ENCODE data around the gene GPR160.

The GPR160 gene, protein sequence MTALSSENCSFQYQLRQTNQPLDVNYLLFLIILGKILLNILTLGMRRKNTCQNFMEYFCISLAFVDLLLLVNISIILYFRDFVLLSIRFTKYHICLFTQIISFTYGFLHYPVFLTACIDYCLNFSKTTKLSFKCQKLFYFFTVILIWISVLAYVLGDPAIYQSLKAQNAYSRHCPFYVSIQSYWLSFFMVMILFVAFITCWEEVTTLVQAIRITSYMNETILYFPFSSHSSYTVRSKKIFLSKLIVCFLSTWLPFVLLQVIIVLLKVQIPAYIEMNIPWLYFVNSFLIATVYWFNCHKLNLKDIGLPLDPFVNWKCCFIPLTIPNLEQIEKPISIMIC
- long read RNA-seq, transcript GPR160-201 (4 exons, 2,039 nt), result major isoform, 48 of 59 reads
- long read RNA-seq, partial matches to known transcripts, result 5 of 59 reads
- long read RNA-seq, other reads (novel, unspliced or antisense), result 4 of 59 reads

DNA sequence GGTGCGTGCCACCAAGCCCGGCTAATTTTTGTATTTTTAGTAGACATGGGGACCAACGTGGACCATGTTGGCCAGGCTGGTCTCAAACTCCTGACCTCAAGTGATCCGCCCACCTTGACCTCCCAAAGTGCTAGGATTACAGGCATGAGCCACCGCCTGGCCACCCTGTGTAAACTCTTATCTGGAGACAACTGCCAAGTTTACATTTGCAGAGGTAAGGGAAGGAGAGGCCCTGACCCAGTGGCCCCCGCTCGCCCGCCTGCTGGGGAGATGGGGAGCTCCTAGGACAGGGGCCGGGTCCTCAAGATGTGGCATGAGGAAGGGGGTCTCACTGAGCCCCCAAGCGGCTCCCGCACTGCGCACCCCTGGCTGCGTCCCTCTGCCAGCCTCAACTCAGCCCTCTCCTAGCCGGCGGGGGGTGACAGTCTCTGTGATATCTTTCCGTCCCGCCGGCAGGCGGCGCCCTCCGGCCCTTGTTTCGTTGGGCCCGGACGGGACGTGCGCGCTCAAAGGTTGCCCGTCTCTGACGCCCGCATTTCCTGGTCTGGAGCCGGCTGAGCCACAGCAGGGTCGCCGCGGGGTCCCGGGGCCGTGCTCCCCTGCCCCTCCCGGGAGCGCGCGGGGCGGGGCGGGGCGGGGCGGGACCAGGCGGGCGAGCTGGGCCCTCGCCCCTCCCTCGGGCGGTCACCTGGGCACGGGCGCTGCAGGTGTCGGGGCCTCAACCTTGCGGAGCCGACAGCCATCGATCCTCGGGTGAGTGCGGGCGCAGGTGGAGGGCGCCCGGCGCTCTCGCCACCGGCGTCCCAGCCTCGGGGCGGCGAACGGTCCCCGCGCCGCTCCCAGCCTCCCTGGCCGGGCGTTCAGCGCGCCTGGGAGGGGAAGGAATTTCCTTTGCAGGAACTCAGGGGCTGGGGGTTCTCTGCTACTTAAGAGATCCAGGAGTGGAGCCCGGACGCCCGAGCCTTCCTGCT, at the start of gene GPR160:
TSS of gene GPR160 (plus strand) at position 533 of the 971 bp plus-strand sequence. CDS start 45,978 bp downstream, outside the sequence.
- Histone ChIP-seq H3K27ac (replicated peaks) (peak within 1 kb of the TSS; percentile 87), H3K4me3 (replicated peaks; ENCODE audit: insufficient read depth, low read length) (peak within 1 kb of the TSS; percentile 87)
- DNase-seq (ENCODE audit: low read depth in 1 of 2, low spot score in 1 of 2), result peak; percentile 54 to 92

DNA sequence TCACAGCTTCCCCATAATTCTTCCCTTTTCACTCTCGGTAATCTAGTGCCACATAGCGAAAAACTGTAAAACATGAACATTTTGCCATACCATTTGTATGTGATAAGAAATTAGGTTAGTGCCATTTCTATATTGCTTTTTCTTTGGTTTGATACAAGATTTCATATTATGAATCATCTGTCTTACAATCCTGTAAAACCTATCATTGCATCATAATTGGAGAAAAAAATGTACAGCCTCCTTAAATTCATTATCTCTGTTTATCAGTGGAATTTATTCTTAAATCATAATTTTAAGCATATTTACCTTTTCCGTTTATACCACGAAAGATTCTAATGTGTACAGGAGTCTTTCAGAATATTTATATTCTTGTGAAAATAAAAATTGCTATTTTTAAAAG, 47.4 kb upstream of the GPR160 start:
- DNase-seq (ENCODE audit: low read depth in 1 of 2, low spot score in 1 of 2), result no peak
- Histone ChIP-seq H3K27me3 (ENCODE audit: insufficient read depth, poor library complexity, severe bottlenecking) (no peaks in the 10 kb centered on the region), H3K4me3 (replicated peaks; ENCODE audit: insufficient read depth, low read length) (no peak overlapping the region), H3K27ac (replicated peaks) (no peak overlapping the region)
- TF ChIP-seq POLR2AphosphoS5 (IDR thresholded peaks at IDR 0.05; ENCODE audit: low read depth) (no peak), GABPA (IDR thresholded peaks at IDR 0.05; ENCODE audit: low read depth) (no peak), SPI1 (IDR thresholded peaks at IDR 0.05; ENCODE audit: borderline replicate concordance, low read depth) (no peak), CTCF (IDR thresholded peaks at IDR 0.05; ENCODE audit: insufficient read depth, low read length) (no peak)
- TF ChIP-seq, protein P1, sequence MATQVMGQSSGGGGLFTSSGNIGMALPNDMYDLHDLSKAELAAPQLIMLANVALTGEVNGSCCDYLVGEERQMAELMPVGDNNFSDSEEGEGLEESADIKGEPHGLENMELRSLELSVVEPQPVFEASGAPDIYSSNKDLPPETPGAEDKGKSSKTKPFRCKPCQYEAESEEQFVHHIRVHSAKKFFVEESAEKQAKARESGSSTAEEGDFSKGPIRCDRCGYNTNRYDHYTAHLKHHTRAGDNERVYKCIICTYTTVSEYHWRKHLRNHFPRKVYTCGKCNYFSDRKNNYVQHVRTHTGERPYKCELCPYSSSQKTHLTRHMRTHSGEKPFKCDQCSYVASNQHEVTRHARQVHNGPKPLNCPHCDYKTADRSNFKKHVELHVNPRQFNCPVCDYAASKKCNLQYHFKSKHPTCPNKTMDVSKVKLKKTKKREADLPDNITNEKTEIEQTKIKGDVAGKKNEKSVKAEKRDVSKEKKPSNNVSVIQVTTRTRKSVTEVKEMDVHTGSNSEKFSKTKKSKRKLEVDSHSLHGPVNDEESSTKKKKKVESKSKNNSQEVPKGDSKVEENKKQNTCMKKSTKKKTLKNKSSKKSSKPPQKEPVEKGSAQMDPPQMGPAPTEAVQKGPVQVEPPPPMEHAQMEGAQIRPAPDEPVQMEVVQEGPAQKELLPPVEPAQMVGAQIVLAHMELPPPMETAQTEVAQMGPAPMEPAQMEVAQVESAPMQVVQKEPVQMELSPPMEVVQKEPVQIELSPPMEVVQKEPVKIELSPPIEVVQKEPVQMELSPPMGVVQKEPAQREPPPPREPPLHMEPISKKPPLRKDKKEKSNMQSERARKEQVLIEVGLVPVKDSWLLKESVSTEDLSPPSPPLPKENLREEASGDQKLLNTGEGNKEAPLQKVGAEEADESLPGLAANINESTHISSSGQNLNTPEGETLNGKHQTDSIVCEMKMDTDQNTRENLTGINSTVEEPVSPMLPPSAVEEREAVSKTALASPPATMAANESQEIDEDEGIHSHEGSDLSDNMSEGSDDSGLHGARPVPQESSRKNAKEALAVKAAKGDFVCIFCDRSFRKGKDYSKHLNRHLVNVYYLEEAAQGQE (IDR thresholded peaks at IDR 0.05; ENCODE audit: insufficient replicate concordance, low read depth), result no peak

More for the DNA sequence above, at the start of gene GPR160:
- H3K27me3 ChIP-seq (ENCODE audit: insufficient read depth, poor library complexity, severe bottlenecking), result no peaks in the 10 kb centered on the region
- TF ChIP-seq, protein P1 (IDR thresholded peaks at IDR 0.05; ENCODE audit: insufficient replicate concordance, low read depth), result no peak
- peak; percentile 47 for TF ChIP-seq POLR2AphosphoS5 (IDR thresholded peaks at IDR 0.05; ENCODE audit: low read depth)
- TF ChIP-seq CTCF (IDR thresholded peaks at IDR 0.05; ENCODE audit: insufficient read depth, low read length), result peak; percentile 73

GRCh38 chr3:169992156-169992555, 45.6 kb upstream of the GPR160 start:
- Histone ChIP-seq H3K27me3 (ENCODE audit: insufficient read depth, poor library complexity, severe bottlenecking) (no peaks in the 10 kb centered on the region), H3K4me3 (replicated peaks; ENCODE audit: insufficient read depth, low read length) (no peak overlapping the region), H3K27ac (replicated peaks) (no peak overlapping the region)
- no peak for DNase-seq (ENCODE audit: low read depth in 1 of 2, low spot score in 1 of 2)
- TF ChIP-seq CTCF (IDR thresholded peaks at IDR 0.05; ENCODE audit: insufficient read depth, low read length) (no peak), SPI1 (IDR thresholded peaks at IDR 0.05; ENCODE audit: borderline replicate concordance, low read depth) (no peak), GABPA (IDR thresholded peaks at IDR 0.05; ENCODE audit: low read depth) (no peak), POLR2AphosphoS5 (IDR thresholded peaks at IDR 0.05; ENCODE audit: low read depth) (no peak)
- TF ChIP-seq, protein P1 (IDR thresholded peaks at IDR 0.05; ENCODE audit: insufficient replicate concordance, low read depth), result no peak
